Endothelial cell (in vitro differentiated cells): ENCODE results near the gene IGSF9. TPM values are rescaled to one million over a fixed set of nuclear protein-coding genes. Genes with fewer than 3 reads are reported as not detected.
A peak's percentile ranks its signal among the peaks of the same experiment; 100 is the strongest.

Experiments used
- DNase-seq: peaks from one replicate; pipeline ENCODE4 v3.0.0; 2021; ENCODE audit warnings: low spot score
- H3K27ac Mint-ChIP-seq: one replicate; pipeline ENCODE4 v1.8.0; 2021; ENCODE audit warnings: mixed read lengths, inconsistent platforms; ENCODE audit not compliant: unreplicated experiment
- H3K27me3 Mint-ChIP-seq: one replicate; pipeline ENCODE4 v1.8.0; 2021; ENCODE audit warnings: mild to moderate bottlenecking, moderate library complexity, mixed read lengths, inconsistent platforms; ENCODE audit not compliant: unreplicated experiment
- H3K36me3 Mint-ChIP-seq: one replicate; pipeline ENCODE4 v1.8.0; 2021; ENCODE audit warnings: mild to moderate bottlenecking, low read depth, mixed read lengths, inconsistent platforms; ENCODE audit not compliant: unreplicated experiment
- H3K4me1 Mint-ChIP-seq: one replicate; pipeline ENCODE4 v1.8.0; 2021; ENCODE audit warnings: mild to moderate bottlenecking, mixed read lengths, inconsistent platforms; ENCODE audit not compliant: unreplicated experiment
- H3K4me3 Mint-ChIP-seq: one replicate; pipeline ENCODE4 v1.8.0; 2021; ENCODE audit warnings: mild to moderate bottlenecking, mixed read lengths, inconsistent platforms; ENCODE audit not compliant: unreplicated experiment
- H3K9me3 Mint-ChIP-seq: one replicate; pipeline ENCODE4 v1.8.0; 2021; ENCODE audit warnings: mixed read lengths, inconsistent platforms; ENCODE audit not compliant: unreplicated experiment
- CTCF ChIP-seq: fragments of 200-600 bp; sonication (generic); IDR thresholded peaks from one replicate; pipeline ENCODE4 v1.5.0; 2021; ENCODE audit warnings: antibody characterized with exemption; ENCODE audit not compliant: unreplicated experiment
- long read RNA-seq: library from polyadenylated mRNA; unstranded; transcript quantifications from one replicate; pipeline ENCODE4 v2.0.0, GENCODE V29; 2020; ENCODE audit not compliant: unreplicated experiment
- total RNA-seq: library from RNA; stranded (reverse); fragmentation: NEBNext Ultra II Directional; extraction: Animal tissue kit (Norgen Biotek cat#: 25700); gene quantifications from one replicate; pipeline ENCODE4 v1.2.1, GENCODE V29; 2021; ENCODE audit not compliant: unreplicated experiment

Gene IGSF9
- 2.2 TPM for total RNA-seq
- long read RNA-seq, partial matches to known transcripts, result 1 of 1 reads
- long read RNA-seq, other reads (novel, unspliced or antisense), result 0 of 1 reads

- Mint-ChIP-seq H3K4me1 (peaks cover 7% of the 10 kb centered on the region), H3K27ac (peak within 1 kb of the TSS; percentile 36), H3K27me3 (peaks cover 12% of the 10 kb centered on the region), H3K9me3 (no peaks in the 10 kb centered on the region), H3K4me3 (peak within 1 kb of the TSS; percentile 89), H3K36me3 (no peaks in the 10 kb centered on the region)
- peak; percentile 88 for DNase-seq
- peak; percentile 29 for TF ChIP-seq CTCF
Measured at GRCh38 chr1:159945483-159946241, at the start of gene IGSF9. Gene IGSF9 (minus strand): TSS chr1:159945613. CDS start chr1:159943454, 2,159 bp downstream.

- no peak overlapping the region for H3K4me3 Mint-ChIP-seq
- H3K4me1 Mint-ChIP-seq, result no peaks in the 10 kb centered on the region
- no peak overlapping the region for H3K27ac Mint-ChIP-seq
Measured at GRCh38 chr1:159994896-159995295, 49.5 kb upstream of the IGSF9 start.

GRCh38 chr1:159993911-159994310 lies 48.5 kb upstream of the IGSF9 start:
- no peak overlapping the region for H3K4me3 Mint-ChIP-seq
- H3K4me1 Mint-ChIP-seq, result no peaks in the 10 kb centered on the region
- H3K27me3 Mint-ChIP-seq, result no peaks in the 10 kb centered on the region
- H3K9me3 Mint-ChIP-seq, result no peaks in the 10 kb centered on the region
- no peak for TF ChIP-seq CTCF
- no peak for DNase-seq
- no peaks in the 10 kb centered on the region for H3K36me3 Mint-ChIP-seq
- H3K27ac Mint-ChIP-seq, result no peak overlapping the region

More at GRCh38 chr1:159994896-159995295, 49.5 kb upstream of the IGSF9 start:
- H3K9me3 Mint-ChIP-seq, result no peaks in the 10 kb centered on the region
- no peaks in the 10 kb centered on the region for H3K27me3 Mint-ChIP-seq
- no peak for DNase-seq
- no peaks in the 10 kb centered on the region for H3K36me3 Mint-ChIP-seq
- TF ChIP-seq CTCF, result no peak

GRCh38 chr1:159992161-159992560 lies 46.7 kb upstream of the IGSF9 start:
- H3K4me3 Mint-ChIP-seq, result no peak overlapping the region
- H3K36me3 Mint-ChIP-seq, result no peaks in the 10 kb centered on the region
- H3K27ac Mint-ChIP-seq, result no peak overlapping the region
- no peak for DNase-seq
- no peaks in the 10 kb centered on the region for H3K4me1 Mint-ChIP-seq
- H3K9me3 Mint-ChIP-seq, result no peaks in the 10 kb centered on the region
- no peak for TF ChIP-seq CTCF
- H3K27me3 Mint-ChIP-seq, result no peaks in the 10 kb centered on the region

- DNase-seq, result no peak
- no peak overlapping the region for H3K27ac Mint-ChIP-seq
- H3K4me3 Mint-ChIP-seq, result no peak overlapping the region
- H3K9me3 Mint-ChIP-seq, result no peaks in the 10 kb centered on the region
- no peaks in the 10 kb centered on the region for H3K27me3 Mint-ChIP-seq
- H3K4me1 Mint-ChIP-seq, result no peaks in the 10 kb centered on the region
- H3K36me3 Mint-ChIP-seq, result no peaks in the 10 kb centered on the region
- TF ChIP-seq CTCF, result no peak
Measured at GRCh38 chr1:159991513-159991912, 46.1 kb upstream of the IGSF9 start.
